Activated CD4-positive, alpha-beta T cell treated with anti-CD3 and anti-CD28 coated beads, Interleukin-2, Interleukin-4, amounts not matched to agents 100 ng/mL and 50 ng/mL, durations not matched to agents 16 hours and 8 hours (primary cell): ENCODE measurements around the gene SOD3.

Experiments used
- DNase-seq: peaks from one replicate; pipeline ENCODE4 v3.0.0-alpha.2; 2020; ENCODE audit warnings: low spot score

SOD3 gene

GRCh38 chr4:24801136-24801855, 5.9 kb downstream of the SOD3 start:
- no peak for DNase-seq

- no peak for DNase-seq
These were observed 7.3 kb downstream of the SOD3 start for GRCh38 chr4:24802648-24803047.

- no peak for DNase-seq
These were observed 9.7 kb downstream of the SOD3 start for GRCh38 chr4:24805067-24805466.

DNA sequence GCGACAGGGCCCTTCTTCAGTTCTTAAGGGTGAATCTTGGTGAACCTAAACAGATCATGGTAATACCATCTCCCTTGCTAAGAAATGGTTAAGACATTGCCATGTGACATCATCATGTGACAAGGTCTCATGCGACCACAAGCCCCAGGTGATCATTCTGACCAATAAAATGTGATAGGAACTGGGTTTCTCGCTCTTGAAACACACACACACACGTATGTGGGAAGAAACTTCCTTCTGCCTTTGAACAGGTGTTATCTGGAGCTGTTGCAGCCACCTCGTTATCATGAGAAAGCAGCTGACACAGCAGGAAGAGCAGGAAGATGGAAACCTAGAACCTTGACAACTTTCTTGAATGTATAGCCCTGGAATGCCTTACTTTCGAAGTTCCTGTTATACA, 10.2 kb downstream of the SOD3 start:
- DNase-seq, result no peak

DNA sequence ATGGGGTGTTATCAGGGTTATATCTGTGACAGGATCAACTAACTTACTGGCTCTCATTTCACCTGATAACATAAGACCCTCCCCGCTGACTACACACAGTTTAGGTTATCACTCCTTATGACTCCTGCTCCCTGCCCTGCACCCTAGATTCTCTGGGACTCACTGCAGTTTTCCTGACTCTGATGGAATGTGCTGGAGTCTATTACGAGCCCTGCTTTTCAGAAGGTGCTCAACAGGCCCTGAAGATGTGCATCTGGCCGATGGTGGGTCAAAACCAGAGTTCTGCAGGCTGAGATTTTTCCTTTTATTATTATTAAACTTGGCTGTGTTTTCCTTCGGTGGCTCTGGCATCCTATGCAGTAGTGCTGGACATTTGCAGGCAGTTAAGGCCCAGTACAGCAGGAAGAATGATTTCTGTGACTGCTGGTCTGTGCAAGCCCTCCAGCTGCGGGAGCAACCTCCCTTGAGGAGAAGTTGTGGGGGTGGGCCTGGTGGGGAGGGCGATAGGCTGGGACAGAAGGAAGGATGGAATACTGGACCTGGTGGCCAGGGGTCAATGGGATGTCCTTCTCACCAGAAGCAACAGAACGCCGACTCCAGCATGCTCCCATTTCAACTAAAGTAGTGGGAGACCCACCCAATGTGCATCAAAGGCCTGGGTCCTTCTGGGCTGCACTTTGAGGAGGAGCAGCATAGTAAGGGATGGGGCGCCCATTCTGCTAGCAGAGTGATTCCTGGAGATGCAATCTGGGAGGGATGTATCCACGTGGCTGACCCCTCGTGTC, 11.0 kb downstream of the SOD3 start:
- no peak for DNase-seq

DNA sequence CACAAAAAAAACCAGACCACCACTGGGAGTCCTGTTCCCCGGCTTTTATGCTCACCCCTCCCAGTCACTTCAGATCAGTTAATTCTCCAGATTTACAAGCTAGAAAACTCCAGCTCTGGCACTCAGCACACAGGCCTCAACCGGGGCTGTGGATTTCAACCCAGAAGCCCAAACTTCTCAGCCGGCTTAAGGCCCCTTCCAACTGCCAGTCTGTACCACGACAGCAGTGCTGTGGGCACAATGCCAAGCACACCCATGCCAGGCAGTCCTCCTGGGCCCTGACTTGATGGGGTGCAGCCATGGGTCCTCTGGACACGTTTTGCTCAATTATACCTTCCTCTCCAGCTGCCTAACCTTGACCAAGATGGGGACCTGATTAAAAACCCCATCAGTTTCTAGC, 12.2 kb downstream of the SOD3 start:
- DNase-seq, result no peak

- DNase-seq, result no peak
These were observed 12.9 kb downstream of the SOD3 start for GRCh38 chr4:24808261-24808660.

DNA sequence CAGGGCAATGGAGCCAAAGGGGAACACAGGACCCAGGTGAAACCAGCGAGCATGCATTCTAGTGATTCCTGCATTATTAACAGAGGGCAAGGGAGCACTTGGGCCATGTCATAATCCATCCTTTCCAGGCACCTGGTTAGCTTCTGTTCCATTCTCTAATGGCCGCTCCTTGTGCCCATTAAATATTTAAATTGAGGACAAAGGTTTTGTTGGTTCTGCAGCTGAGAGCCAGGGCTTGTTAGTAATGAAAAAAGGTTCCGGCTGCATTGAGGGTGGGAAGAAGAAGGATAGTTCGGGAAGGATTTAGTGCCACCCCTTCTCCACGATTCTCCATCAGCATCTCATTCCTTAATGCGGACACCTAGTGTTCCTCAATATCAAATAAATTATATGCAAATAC, 13.6 kb downstream of the SOD3 start:
- DNase-seq, result no peak

DNA sequence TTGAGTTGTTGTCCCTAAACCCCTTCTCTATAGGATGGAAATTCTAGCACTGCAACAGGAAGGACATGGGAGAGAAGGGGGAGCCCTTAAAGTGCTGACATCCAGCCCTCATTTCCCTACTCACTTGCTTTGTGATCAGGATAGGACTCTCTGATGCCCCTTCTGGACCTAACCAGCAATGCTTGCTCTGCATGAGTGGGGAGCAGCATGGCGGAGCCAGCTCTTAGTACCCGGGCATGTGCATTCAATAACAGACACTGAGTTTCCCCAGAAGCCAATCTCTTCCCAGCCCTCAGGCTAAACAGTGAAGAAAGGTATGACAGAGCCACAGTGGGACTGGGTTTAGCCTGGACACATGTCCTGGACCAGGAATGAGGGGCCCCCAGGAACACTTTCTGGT, 14.0 kb downstream of the SOD3 start:
- DNase-seq, result no peak

- no peak for DNase-seq
These were observed 14.5 kb downstream of the SOD3 start for GRCh38 chr4:24809815-24810405.

GRCh38 chr4:24810871-24811631, 15.7 kb downstream of the SOD3 start:
- DNase-seq, result no peak

DNA sequence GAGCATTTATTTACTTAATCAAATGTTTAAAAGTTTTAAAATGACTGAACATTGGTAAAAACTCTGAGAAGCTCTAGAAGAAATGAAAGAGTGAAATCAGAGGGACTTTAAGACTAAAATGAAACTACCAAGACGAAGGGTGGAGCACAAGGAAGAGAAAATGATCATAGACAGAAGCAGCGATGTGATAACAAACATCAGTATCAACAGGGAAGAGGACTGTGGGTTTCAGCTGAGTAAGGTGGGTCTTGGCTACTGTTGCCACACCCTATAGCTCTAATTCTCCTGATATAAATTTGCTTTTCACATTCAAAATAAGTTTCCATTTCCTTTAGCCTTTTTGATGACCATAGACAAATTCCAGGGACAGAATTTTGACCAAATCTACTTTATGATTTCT, 18.4 kb downstream of the SOD3 start:
- no peak for DNase-seq

- no peak for DNase-seq
These were observed 21.4 kb downstream of the SOD3 start for GRCh38 chr4:24816797-24817196.

GRCh38 chr4:24820541-24820940, 25.2 kb downstream of the SOD3 start:
- no peak for DNase-seq

DNA sequence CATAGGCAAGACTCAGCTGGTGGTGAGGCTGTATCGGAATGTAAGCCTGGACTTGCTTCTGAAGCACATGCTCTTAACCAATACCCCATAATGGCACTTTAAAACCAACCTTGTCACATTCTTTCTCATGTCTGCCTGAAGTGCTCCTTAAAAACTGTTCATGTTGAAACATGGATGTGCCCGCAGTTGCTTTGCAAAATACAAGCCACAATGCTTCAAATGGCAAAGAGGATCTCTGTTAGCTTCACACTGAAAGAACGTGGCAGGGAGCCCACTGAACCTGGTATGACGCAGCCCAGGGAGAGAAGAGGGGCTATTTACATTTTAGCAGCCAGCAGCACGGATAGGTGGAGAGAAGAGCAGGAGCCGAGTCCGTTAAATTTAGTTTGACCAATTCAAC, 29.3 kb downstream of the SOD3 start:
- no peak for DNase-seq

DNA sequence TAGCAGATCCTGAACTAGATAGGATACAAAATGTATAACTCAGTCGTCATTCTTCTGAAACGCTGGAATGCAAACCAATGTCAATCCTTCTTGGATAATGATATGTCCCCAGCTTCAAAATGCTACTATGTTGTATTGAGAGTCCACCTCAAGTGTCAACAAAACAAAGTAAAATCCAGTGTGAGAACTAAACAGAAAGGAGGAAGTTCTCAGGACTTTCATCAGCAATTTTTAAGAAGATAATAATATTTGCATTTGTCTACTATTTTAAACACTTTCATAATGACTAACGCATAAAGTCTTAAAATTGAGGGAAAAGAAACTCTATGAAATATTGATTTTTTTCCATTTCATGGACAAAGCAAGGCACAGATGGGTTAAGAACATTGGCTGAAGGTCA, 36.3 kb downstream of the SOD3 start:
- no peak for DNase-seq

GRCh38 chr4:24835696-24836095, 40.3 kb downstream of the SOD3 start:
- no peak for DNase-seq

DNA sequence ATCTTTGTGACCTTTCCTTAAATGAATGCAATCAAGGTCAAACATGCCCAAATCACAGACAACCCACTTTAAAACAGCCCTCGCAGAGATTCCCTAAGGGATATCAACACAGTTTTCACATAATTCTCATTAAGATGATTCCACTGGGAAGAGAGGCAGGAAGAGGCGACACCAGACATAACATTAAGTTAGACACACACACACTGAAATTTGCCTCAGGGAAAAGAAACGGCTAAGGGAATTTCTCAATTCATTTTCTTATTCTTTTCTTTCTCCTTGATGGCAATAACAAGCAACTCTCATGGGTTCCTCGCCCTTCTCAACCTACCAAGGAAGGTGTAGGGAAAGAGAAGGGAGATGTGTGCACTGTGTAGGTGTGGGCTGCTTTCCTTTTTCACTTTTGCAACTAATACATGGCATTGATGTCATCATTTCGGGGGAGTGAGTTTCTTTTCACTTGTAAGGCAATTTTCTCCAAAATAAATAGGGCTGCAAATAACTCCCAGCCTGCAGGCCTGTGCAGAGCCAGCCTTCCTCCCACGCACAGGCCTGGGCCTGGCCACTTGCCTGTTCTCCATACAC, 41.4 kb downstream of the SOD3 start:
- no peak for DNase-seq

DNA sequence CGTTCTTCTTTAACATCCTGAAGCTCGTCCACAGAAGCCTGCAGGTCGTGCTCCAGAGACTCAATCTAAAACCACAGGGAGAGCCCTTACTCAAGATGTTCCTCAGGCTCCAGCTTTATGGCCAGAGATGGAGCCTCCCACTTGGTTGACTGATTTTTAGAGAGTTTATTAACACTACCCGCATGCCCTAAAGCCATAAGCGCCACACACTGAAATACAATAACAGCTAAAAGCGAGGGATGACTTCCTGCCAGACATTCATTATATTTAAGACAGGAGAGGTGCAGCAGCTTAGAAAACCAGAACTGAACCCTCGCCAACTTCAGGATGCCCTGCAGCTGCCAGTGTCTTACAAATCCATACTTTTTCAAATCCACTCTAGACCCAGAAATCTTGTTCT, 42.0 kb downstream of the SOD3 start:
- no peak for DNase-seq

- DNase-seq, result no peak
These were observed 42.4 kb downstream of the SOD3 start for GRCh38 chr4:24837781-24838180.

DNA sequence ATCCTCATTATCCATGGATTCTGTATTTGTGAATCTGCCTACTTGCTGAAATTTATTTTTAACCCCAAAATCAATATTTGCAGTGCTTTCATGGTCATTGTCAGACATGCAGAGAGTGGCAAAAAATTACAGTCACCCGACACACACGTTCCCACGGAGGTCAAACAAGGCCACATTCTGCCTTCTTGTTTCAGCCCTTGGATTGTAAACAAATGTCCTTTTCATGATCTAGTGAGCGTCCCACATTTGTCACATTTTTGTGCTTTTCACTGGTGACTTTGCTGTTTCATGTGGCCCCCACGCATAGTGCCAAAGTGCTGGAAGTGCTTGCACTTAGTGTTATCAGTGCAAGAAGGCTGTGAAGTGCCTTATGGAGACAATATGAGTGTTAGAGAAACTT, 45.0 kb downstream of the SOD3 start:
- no peak for DNase-seq

DNA sequence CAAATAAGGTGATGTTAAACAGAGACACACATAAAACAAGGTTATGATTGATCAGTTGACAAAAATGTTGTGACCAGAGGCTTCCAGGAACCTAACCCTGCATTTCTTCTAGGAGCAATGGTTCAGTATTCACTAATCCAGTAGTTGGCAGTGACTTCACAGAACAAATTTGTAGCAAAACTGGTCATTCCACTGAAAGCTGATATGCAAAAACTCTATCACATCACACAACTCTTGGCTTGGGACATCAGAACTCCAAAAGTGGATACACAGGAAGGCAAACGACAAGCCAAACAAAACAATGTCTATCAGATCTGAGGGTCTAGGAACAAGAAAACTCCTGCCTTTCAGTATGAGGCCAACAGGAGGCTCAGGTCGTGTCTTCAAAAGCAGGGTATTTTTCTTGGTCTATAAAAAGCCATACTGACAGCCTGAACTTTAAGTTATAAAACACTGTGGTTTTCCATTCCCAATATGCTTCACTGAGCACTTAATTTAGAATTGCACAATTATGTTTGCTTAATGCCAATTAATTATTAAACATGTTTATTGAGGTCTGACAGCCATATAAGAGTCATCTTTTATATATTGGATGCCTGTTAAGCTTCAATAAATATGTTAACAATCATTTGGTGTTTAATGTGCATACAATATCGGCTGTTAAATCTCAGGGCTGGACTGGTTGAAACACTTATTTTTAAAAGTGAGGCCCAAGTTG, 45.6 kb downstream of the SOD3 start:
- no peak for DNase-seq
